ACC112 (cell line): Measurements from ENCODE around the gene DNAI2.

ENCODE experiments used
- H2AFZ ChIP-seq: fragments of 200-600 bp; sonication (generic); one replicate; pipeline ENCODE4 v1.6.0; 2017; ENCODE audit warnings: antibody characterized with exemption, low read length; ENCODE audit not compliant: unreplicated experiment
- H3K27ac ChIP-seq: fragments of 200-600 bp; sonication (generic); 2 replicates; pipeline ENCODE4 v1.5.1; 2014; ENCODE audit warnings: low read depth, mild to moderate bottlenecking, antibody characterized with exemption, low read length, moderate library complexity
- H3K27me3 ChIP-seq: fragments of 200-600 bp; sonication (generic); 2 replicates; pipeline ENCODE4 v1.6.1; 2014; ENCODE audit warnings: mild to moderate bottlenecking, antibody characterized with exemption, low read length, moderate library complexity, mixed read lengths; ENCODE audit not compliant: insufficient read depth
- H3K36me3 ChIP-seq: fragments of 200-600 bp; sonication (generic); 2 replicates; pipeline ENCODE4 v1.6.1; 2016; ENCODE audit warnings: mild to moderate bottlenecking, antibody characterized with exemption, low read length, moderate library complexity, mixed read lengths; ENCODE audit not compliant: insufficient read depth
- H3K4me1 ChIP-seq: fragments of 200-600 bp; sonication (generic); one replicate; pipeline ENCODE4 v1.6.1; 2016; ENCODE audit warnings: low read length, mixed read lengths; ENCODE audit not compliant: insufficient read depth, unreplicated experiment, control insufficient read depth
- H3K4me3 ChIP-seq: fragments of 200-600 bp; sonication (generic); 2 replicates; pipeline ENCODE4 v1.5.1; 2014; ENCODE audit warnings: mild to moderate bottlenecking, low read depth, low read length
- H3K79me2 ChIP-seq: fragments of 200-600 bp; sonication (generic); one replicate; pipeline ENCODE4 v1.6.0; 2016; ENCODE audit warnings: low read length; ENCODE audit not compliant: control insufficient read depth, unreplicated experiment, insufficient read depth

The DNAI2 gene

GRCh38 chr17:74235040-74235581 is 38.9 kb upstream of the DNAI2 start:
- no peaks in the 10 kb centered on the region for H3K27me3 ChIP-seq
- peak overlapping the region; percentile 3 for H2AFZ ChIP-seq
- H3K27ac ChIP-seq: no peak overlapping the region
- H3K4me1 ChIP-seq: peaks cover 7% of the 10 kb centered on the region
- no peaks in the 10 kb centered on the region for H3K36me3 ChIP-seq
- H3K79me2 ChIP-seq: no peaks in the 10 kb centered on the region
- H3K4me3 ChIP-seq: peak overlapping the region; percentile 49

- no peaks in the 10 kb centered on the region for H3K79me2 ChIP-seq
- H2AFZ ChIP-seq: no peak overlapping the region
- no peak overlapping the region for H3K4me3 ChIP-seq
- H3K27ac ChIP-seq: no peak overlapping the region
- no peaks in the 10 kb centered on the region for H3K36me3 ChIP-seq
- H3K27me3 ChIP-seq: no peaks in the 10 kb centered on the region
- H3K4me1 ChIP-seq: peaks cover 7% of the 10 kb centered on the region
Measured at GRCh38 chr17:74235911-74236371, 38.1 kb upstream of the DNAI2 start.

GRCh38 chr17:74237321-74237720 is 36.7 kb upstream of the DNAI2 start:
- Histone ChIP-seq H3K4me1 (peaks cover 12% of the 10 kb centered on the region), H3K27ac (no peak overlapping the region), H3K4me3 (no peak overlapping the region), H3K79me2 (no peaks in the 10 kb centered on the region), H3K36me3 (no peaks in the 10 kb centered on the region), H2AFZ (no peak overlapping the region), H3K27me3 (peaks cover 6% of the 10 kb centered on the region; the same call in 1 of the 2 replicates)

- no peak overlapping the region for H3K27ac ChIP-seq
- no peak overlapping the region for H2AFZ ChIP-seq
- H3K79me2 ChIP-seq: no peaks in the 10 kb centered on the region
- H3K4me3 ChIP-seq: no peak overlapping the region
- no peaks in the 10 kb centered on the region for H3K36me3 ChIP-seq
- H3K27me3 ChIP-seq: peaks cover 6% of the 10 kb centered on the region; the same call in 1 of the 2 replicates
- H3K4me1 ChIP-seq: peaks cover 12% of the 10 kb centered on the region
Measured at GRCh38 chr17:74239172-74239571, 34.9 kb upstream of the DNAI2 start.

- H3K4me1 ChIP-seq: peaks cover 12% of the 10 kb centered on the region
- no peak overlapping the region for H3K27ac ChIP-seq
- no peaks in the 10 kb centered on the region for H3K79me2 ChIP-seq
- peaks cover 6% of the 10 kb centered on the region; the same call in 1 of the 2 replicates for H3K27me3 ChIP-seq
- H3K36me3 ChIP-seq: no peaks in the 10 kb centered on the region
- H2AFZ ChIP-seq: no peak overlapping the region
- no peak overlapping the region for H3K4me3 ChIP-seq
Measured at GRCh38 chr17:74240618-74241205, 33.3 kb upstream of the DNAI2 start.

- H3K27ac ChIP-seq: no peak overlapping the region
- no peak overlapping the region for H2AFZ ChIP-seq
- no peaks in the 10 kb centered on the region for H3K36me3 ChIP-seq
- no peak overlapping the region for H3K4me3 ChIP-seq
- H3K27me3 ChIP-seq: peaks cover 6% of the 10 kb centered on the region; the same call in 1 of the 2 replicates
- no peaks in the 10 kb centered on the region for H3K79me2 ChIP-seq
- H3K4me1 ChIP-seq: peaks cover 12% of the 10 kb centered on the region
Measured at GRCh38 chr17:74241431-74241830, 32.6 kb upstream of the DNAI2 start.

GRCh38 chr17:74241847-74242246 is 32.2 kb upstream of the DNAI2 start:
- H3K27me3 ChIP-seq: peaks cover 6% of the 10 kb centered on the region; the same call in 1 of the 2 replicates
- no peak overlapping the region for H3K27ac ChIP-seq
- H3K79me2 ChIP-seq: no peaks in the 10 kb centered on the region
- H3K36me3 ChIP-seq: no peaks in the 10 kb centered on the region
- H3K4me3 ChIP-seq: no peak overlapping the region
- H2AFZ ChIP-seq: no peak overlapping the region
- H3K4me1 ChIP-seq: peaks cover 12% of the 10 kb centered on the region

- Histone ChIP-seq H3K36me3 (no peaks in the 10 kb centered on the region), H3K27me3 (peaks cover 6% of the 10 kb centered on the region; the same call in 1 of the 2 replicates), H3K27ac (no peak overlapping the region), H3K4me3 (no peak overlapping the region), H3K79me2 (no peaks in the 10 kb centered on the region), H2AFZ (no peak overlapping the region), H3K4me1 (peaks cover 12% of the 10 kb centered on the region)
Measured at GRCh38 chr17:74243013-74243755, 30.9 kb upstream of the DNAI2 start.

GRCh38 chr17:74244128-74244527 is 29.9 kb upstream of the DNAI2 start:
- H3K4me1 ChIP-seq: peaks cover 10% of the 10 kb centered on the region
- no peaks in the 10 kb centered on the region for H3K36me3 ChIP-seq
- no peaks in the 10 kb centered on the region for H3K79me2 ChIP-seq
- H3K4me3 ChIP-seq: no peak overlapping the region
- no peak overlapping the region for H3K27ac ChIP-seq
- H2AFZ ChIP-seq: no peak overlapping the region
- H3K27me3 ChIP-seq: peaks cover 6% of the 10 kb centered on the region; the same call in 1 of the 2 replicates

- Histone ChIP-seq H3K36me3 (no peaks in the 10 kb centered on the region), H3K27me3 (peaks cover 6% of the 10 kb centered on the region; the same call in 1 of the 2 replicates), H3K79me2 (no peaks in the 10 kb centered on the region), H3K4me3 (no peak overlapping the region), H3K4me1 (peaks cover 7% of the 10 kb centered on the region), H3K27ac (no peak overlapping the region), H2AFZ (no peak overlapping the region)
Measured at GRCh38 chr17:74244548-74244947, 29.5 kb upstream of the DNAI2 start.
